ENCODE measurements around the gene MLANA.
"Not testable (repeated sequence)": the region's sequence is repeated elsewhere in the genome, so short reads cannot be mapped to it uniquely, and the experiment has no call there.

The MLANA gene

DNA sequence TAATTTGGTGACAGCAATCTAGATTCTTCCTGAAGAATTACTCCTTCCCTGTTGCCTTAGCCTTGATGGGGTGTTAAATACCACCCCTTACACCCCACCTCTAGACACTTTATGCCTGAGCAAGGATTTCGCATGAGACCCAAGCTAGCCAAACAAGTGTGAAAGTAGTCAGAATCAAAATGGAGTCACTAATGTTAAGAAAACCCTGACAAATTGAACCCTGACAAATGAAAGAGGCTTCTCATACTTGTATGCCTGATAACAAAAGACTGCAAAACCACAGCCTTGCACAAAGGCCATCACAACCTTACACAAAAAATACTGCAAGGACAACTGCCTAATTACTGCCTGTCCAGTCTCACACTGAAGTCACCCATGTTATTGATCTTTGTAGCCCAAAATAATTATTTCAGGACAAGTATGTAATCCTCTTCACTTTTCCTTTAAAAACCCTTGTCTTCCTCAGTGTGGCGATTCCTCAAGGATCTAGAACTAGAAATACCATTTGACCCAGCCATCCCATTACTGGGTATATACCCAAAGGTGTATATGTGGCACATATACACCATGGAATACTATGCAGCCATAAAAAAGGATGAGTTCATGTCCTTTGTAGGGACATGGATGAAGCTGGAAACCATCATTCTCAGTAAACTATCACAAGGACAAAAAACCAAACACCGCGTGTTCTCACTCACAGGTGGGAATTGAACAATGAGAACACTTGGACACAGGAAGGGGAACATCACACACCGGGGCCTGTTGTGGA is 8.3 kb upstream of the MLANA start:
- H3K4me3 Mint-ChIP-seq; H3K36me3 Mint-ChIP-seq; DNase-seq (ENCODE audit: low spot score in 2 of 2); H3K27ac Mint-ChIP-seq; ATAC-seq; H3K4me1 Mint-ChIP-seq; H3K9me3 Mint-ChIP-seq: not testable (repeated sequence)

DNA sequence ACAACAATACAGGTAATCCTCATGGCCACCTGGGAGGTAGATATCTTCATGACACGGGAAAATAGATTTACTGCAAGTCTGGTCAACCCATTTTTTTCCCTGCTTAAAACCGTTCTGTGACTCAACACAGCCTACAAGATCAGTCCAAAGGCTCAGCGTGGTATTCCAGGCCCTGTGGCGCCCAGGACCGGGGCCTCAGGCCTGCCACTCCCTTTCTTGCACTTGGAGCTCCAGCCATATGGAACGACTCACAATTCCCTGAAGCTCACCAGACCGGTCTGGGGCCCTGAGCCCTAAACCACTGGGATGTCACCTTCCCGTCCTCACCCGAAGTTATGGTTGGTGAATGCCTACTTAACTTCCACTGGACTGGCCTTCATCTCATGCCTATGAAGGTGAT is 6.5 kb upstream of the MLANA start:
- no peak for DNase-seq (ENCODE audit: low spot score in 2 of 2)
- H3K36me3 Mint-ChIP-seq = no peaks in the 10 kb centered on the region
- H3K4me3 Mint-ChIP-seq = no peak overlapping the region
- H3K4me1 Mint-ChIP-seq = peaks cover 7% of the 10 kb centered on the region
- peak overlapping the region; percentile 21 for H3K27ac Mint-ChIP-seq
- no peak for ATAC-seq
- H3K9me3 Mint-ChIP-seq = no peaks in the 10 kb centered on the region

DNA sequence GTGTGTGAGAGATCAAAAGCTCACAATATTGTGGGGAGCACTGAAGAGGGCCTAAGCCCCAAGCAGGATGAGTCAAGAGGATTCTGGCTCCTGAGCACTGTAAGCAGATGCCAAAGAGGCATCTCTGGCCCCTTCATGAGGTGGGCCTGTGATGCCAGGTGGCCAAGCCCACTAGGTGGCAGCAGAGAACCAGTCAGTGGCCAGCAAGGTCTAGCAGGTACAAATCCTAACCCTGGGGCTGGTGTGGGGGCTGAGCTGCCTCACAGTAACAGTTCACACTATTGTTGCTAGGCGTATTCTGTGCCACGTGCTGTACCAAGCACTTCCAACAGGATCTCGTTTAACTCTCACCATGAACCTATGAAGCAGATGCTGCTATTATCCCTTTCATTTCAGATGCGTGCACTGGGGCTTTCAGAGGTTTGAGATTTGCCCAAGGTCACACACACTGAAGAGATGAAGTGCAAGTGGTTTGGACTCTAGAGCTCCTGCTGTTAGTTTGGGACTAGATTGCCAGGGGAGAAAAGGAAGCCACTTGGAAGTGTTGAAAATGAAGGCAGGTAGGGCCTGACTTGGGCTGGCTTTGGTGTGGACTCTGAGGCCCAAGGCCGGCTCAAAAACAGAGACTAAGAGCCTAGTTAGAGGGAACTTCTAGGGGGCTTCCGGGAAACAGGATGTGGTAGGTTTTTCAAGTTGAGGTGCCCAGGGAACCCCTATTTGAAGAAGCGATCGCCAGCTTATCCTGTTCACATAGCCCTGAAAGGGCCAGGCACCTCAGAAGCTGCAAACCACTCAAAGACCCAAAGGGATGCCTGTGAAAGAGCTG is 4.4 kb upstream of the MLANA start:
- H3K4me3 Mint-ChIP-seq = no peak overlapping the region
- H3K36me3 Mint-ChIP-seq = no peaks in the 10 kb centered on the region
- H3K27ac Mint-ChIP-seq = peak overlapping the region; percentile 40
- ATAC-seq (peak; percentile 97), DNase-seq (ENCODE audit: low spot score in 2 of 2) (peak; percentile 80 to 92)
- no peaks in the 10 kb centered on the region for H3K9me3 Mint-ChIP-seq
- peaks cover 7% of the 10 kb centered on the region for H3K4me1 Mint-ChIP-seq

DNA sequence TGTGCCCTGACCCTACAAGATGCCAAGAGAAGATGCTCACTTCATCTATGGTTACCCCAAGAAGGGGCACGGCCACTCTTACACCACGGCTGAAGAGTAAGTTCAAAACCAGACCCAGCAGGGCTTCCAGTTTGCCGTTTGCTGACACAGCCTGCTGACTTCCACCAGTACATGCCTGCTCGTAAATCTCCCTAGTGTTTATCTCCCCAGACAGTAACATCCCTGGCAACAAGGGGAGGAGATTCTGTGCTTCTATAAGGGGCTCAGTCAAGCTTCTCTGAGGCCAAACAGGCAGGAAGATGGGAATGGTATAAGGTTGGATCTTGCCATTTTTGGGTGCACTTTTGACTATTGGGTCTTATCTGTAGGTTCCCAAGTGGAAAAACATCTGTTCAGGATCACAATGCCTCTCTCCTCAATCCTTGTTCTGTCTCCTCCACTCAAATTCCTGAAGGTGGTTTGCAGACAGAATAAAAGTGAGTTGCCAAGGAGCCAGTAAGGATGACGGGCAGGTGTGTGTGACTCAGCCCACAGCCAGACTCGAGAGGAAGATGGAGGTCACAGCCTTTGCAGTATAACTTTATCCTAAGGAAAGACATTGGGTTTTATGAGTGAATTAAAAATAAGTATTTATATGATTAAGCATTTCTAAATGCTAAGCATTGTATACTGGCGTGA is 1.9 kb downstream of the MLANA start:
- H3K4me3 Mint-ChIP-seq = no peak overlapping the region
- ATAC-seq (no peak), DNase-seq (ENCODE audit: low spot score in 2 of 2) (no peak)
- peaks cover 7% of the 10 kb centered on the region for H3K4me1 Mint-ChIP-seq
- H3K9me3 Mint-ChIP-seq = no peaks in the 10 kb centered on the region
- no peak overlapping the region for H3K27ac Mint-ChIP-seq
- H3K36me3 Mint-ChIP-seq = no peaks in the 10 kb centered on the region

DNA sequence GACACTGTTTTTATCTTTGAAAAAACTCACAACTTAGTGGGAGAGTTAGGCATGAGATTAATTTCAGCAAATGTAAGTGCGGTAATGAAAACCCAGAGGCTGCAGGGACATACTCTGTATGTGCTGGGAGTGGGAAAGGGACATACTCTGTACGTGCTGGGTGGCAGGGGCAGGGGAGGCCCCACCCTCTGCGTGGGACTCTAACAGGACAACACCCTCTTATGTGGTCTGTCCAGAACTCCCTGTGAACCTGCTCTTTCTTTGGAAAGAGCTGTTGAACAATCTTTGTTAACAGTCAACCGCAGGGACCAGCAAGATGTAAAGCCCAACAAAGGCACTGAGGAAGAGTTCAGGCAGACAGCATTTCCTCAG is 2.4 kb downstream of the MLANA start:
- Mint-ChIP-seq H3K27ac (no peak overlapping the region), H3K9me3 (no peaks in the 10 kb centered on the region), H3K36me3 (no peaks in the 10 kb centered on the region), H3K4me3 (no peak overlapping the region), H3K4me1 (peaks cover 8% of the 10 kb centered on the region)
- no peak for DNase-seq (ENCODE audit: low spot score in 2 of 2)
- no peak for ATAC-seq

DNA sequence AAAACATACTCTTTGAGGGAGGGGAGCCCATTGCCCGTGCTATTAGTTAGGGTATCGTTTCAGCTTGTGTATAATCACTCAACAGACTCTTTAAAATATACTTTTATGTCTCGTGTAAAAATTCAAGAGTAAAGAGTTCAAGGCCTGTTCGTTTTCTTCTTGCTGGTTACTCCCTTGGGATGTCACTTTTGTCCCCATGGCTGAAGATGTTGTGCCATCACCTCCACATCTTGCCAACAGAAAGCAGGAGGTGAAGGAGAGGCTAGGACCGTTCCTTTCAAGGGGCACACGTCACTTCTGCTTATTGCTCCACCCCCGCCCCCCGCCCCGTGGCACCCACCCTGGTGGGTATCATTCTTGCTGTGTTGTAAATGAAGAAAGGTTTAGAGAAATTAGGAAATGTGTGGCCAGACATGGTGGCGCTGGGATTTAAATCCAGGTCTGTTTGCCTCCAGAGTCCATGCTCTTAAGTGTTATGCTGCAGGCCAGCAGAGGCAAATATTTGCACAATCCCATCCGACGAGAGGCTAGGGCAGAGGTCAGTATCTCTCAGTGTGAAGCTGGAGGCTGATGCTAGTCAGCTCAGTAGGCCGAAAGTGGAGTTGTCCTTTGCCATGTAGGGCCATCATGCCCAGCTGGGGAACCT is 3.0 kb downstream of the MLANA start:
- H3K36me3 Mint-ChIP-seq = no peaks in the 10 kb centered on the region
- H3K27ac Mint-ChIP-seq = no peak overlapping the region
- H3K9me3 Mint-ChIP-seq = no peaks in the 10 kb centered on the region
- DNase-seq (ENCODE audit: low spot score in 2 of 2) (no peak), ATAC-seq (no peak)
- H3K4me1 Mint-ChIP-seq = peaks cover 8% of the 10 kb centered on the region
- H3K4me3 Mint-ChIP-seq = no peak overlapping the region

DNA sequence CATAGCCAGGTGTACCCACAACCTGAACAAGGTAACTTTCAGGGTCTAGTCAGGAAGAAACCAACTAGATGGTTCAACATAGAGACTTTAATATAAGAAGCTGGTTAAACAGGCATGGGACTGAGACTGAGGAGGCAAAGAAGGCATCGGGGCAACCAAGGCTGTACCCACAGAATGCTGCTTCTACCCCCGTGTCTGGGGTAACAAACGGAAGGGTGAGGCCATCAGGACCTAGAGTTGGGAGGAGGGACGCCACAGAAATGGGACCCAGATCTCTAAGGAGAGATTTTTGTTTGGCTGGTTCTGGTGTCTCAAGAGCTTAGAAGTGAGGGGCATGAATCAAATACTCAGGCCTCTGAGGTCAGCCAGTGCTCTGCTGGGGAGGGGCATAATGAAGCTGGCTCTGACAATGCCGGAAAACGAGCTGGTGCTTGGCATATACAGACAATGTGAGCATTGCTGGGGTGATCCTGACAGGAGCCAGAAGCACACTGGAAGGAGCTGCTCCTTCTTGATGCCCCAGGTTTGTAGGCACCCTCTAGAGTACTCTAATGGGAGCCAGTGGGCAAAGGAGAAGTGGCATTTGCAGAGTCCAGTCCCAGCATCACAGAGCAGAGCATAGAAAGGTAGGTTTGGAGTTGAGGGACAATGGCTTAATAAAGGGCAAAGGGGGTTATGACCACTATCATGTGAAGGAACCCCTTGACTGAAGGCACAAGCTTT is 3.7 kb downstream of the MLANA start:
- Mint-ChIP-seq H3K36me3 (no peaks in the 10 kb centered on the region), H3K9me3 (no peaks in the 10 kb centered on the region), H3K27ac (no peak overlapping the region), H3K4me3 (no peak overlapping the region), H3K4me1 (peaks cover 8% of the 10 kb centered on the region)
- no peak for DNase-seq (ENCODE audit: low spot score in 2 of 2)
- ATAC-seq = no peak

DNA sequence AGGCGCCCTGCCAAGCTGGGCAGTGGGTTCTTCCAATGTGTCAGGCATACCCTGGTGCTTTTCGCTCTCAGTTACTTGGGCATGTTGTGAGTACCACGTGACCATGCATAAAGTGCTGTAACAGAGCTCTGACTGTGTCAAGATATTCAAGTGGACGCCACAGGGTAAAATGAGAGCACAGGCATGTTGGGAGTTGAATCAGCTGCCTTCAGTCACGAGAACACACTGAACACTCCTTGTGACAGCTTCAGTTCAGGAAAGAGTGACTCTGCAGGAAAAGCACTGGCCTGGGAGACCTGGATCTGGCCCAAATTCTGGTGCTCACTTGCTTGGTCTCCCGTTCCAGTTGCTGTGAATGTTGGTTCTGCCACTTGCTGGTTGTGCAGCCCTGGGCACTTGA is 5.1 kb downstream of the MLANA start:
- Mint-ChIP-seq H3K36me3 (no peaks in the 10 kb centered on the region), H3K4me3 (no peak overlapping the region), H3K4me1 (peaks cover 8% of the 10 kb centered on the region), H3K27ac (no peak overlapping the region), H3K9me3 (no peaks in the 10 kb centered on the region)
- DNase-seq (ENCODE audit: low spot score in 2 of 2) = no peak
- ATAC-seq = no peak

DNA sequence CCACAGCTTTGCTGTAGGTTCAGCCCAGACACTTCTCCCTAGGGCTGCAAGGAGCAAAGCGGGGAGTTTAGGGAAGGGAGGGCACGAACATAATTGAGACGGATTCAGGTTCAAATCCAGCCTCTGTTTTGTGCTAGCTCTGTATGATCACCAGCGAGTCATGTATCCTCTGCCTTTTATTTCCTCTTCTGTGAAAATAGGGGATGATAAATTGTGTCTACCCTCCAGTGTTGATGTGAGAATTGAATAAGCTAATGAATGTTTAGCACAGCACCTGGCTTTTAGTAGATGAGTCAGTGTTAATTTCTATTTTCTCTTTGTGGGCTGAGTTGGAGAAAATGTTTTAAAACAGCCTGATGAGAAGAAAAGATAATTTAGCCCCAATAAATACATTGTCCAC is 6.2 kb downstream of the MLANA start:
- Mint-ChIP-seq H3K4me3 (no peak overlapping the region), H3K9me3 (no peaks in the 10 kb centered on the region), H3K27ac (no peak overlapping the region), H3K4me1 (peaks cover 8% of the 10 kb centered on the region), H3K36me3 (no peaks in the 10 kb centered on the region)
- DNase-seq (ENCODE audit: low spot score in 2 of 2) (no peak), ATAC-seq (no peak)

DNA sequence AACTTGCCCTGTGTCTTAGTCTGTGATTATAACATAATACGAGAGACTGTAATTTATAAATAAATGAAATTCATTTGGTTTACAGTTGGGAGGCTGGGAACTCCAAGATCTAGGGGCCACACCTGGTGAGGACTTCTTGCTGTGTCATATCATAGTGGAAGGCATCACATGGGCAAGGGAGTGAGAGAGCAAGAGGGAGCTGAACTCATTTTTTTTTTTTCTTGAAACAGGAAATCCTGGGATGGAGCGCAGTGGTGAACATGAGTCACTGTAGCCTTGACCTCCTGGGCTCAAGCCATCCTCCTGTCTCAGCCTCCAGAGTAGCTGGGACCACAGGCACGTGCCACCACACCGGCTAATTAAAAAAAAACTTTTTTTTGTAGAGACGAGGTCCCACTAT is 7.2 kb downstream of the MLANA start:
- DNase-seq (ENCODE audit: low spot score in 2 of 2) (no peak), ATAC-seq (no peak)
- Mint-ChIP-seq H3K9me3 (no peaks in the 10 kb centered on the region), H3K27ac (no peak overlapping the region), H3K36me3 (no peaks in the 10 kb centered on the region), H3K4me3 (no peak overlapping the region), H3K4me1 (peaks cover 8% of the 10 kb centered on the region)

DNA sequence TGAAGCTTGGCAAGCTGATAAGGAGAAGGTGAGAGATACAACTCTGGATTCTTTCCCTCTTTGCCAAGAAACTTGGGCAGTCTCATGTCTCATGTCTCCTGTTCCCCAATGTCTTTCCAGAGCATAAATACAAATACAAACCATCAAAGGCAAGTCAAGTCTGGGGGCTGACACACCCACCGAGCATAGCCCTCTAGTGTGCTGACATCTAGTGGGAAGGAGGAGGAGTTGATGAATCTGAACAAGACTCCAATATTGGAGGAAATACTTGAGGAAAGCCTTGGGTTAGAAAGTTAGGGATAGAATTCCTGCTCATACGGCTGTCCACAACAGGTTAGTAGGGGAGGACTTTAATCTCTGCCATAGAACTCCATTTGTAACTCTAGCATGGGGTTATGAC is 8.6 kb downstream of the MLANA start:
- DNase-seq (ENCODE audit: low spot score in 2 of 2) (no peak), ATAC-seq (no peak)
- Mint-ChIP-seq H3K27ac (no peak overlapping the region), H3K9me3 (no peaks in the 10 kb centered on the region), H3K4me3 (no peak overlapping the region), H3K36me3 (peaks cover 4% of the 10 kb centered on the region), H3K4me1 (peaks cover 8% of the 10 kb centered on the region)

DNA sequence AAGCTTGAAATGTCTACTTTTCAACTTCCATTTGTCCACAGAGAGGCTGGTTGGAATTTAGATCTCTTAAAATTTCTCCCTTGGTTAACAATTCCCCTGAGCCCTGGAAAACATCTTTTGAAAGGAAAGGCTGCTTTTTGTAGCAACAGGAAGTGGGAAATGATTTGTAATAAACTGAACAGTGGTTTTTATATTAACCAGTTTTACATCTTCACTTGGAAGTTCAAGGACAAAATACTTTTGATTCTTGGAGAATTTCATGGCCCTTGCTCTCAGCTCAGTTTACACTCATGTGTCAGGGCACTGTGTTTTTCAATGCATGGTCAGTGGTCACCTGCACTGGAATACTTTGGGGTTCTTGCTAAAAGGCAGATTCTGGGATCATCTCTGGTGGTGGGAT is 9.9 kb downstream of the MLANA start:
- ATAC-seq (no peak), DNase-seq (ENCODE audit: low spot score in 2 of 2) (no peak)
- Mint-ChIP-seq H3K4me3 (no peak overlapping the region), H3K9me3 (no peaks in the 10 kb centered on the region), H3K27ac (no peak overlapping the region), H3K36me3 (peaks cover 7% of the 10 kb centered on the region), H3K4me1 (peaks cover 8% of the 10 kb centered on the region)

DNA sequence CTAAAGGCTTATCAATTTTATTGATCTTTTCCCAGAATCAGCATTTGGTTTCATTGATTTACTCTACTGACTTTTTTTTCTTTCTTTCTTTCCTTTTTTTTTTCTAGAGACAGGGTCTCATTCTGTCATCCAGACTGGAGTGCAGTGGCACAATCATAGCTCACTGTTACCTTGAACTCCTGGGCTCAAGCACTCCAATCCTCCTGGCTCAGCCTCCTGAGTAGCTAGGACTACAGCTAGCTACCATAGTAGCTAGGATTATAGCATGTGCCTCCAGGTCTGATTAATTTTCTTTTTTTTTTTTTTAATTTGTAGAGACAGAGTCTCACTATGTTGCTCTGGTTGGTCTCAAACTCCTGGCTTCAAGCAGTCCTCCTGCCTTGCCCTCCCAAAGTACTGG is 11.7 kb downstream of the MLANA start:
- Mint-ChIP-seq H3K27ac (no peak overlapping the region), H3K4me1 (peaks cover 3% of the 10 kb centered on the region), H3K4me3 (no peak overlapping the region), H3K36me3 (peaks cover 15% of the 10 kb centered on the region), H3K9me3 (no peaks in the 10 kb centered on the region)
- ATAC-seq (no peak), DNase-seq (ENCODE audit: low spot score in 2 of 2) (no peak)

DNA sequence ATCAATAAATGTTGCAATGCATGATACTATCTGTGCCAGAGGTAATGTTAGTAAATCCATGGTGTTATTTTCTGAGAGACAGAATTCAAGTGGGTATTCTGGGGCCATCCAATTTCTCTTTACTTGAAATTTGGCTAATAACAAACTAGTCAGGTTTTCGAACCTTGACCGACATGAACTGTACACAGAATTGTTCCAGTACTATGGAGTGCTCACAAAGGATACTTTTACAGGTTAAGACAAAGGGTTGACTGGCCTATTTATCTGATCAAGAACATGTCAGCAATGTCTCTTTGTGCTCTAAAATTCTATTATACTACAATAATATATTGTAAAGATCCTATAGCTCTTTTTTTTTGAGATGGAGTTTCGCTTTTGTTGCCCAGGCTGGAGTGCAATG is 18.2 kb downstream of the MLANA start:
- H3K4me3 Mint-ChIP-seq = no peak overlapping the region
- ATAC-seq = no peak
- peaks cover 15% of the 10 kb centered on the region for H3K4me1 Mint-ChIP-seq
- peaks cover 15% of the 10 kb centered on the region for H3K36me3 Mint-ChIP-seq
- DNase-seq (ENCODE audit: low spot score in 2 of 2) = no peak
- no peak overlapping the region for H3K27ac Mint-ChIP-seq
- no peaks in the 10 kb centered on the region for H3K9me3 Mint-ChIP-seq

DNA sequence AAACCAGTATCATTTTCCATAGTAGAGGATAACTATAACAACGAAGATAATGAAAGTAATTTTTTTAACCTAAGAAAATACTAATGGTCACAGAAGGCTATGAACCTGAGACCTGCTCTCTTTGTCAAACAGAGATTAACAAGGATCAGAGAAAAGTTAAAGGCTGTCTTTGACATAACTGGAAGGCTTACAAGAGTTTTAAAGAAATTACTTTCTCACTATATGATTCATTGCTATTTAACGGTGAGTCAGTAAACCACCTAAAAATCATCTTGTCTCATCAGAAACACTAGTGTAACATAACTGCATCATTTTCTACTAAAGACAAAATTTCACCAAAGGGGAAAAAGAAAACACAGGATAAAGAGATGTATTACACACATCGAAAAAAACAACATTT is 19.3 kb downstream of the MLANA start:
- no peaks in the 10 kb centered on the region for H3K9me3 Mint-ChIP-seq
- peak overlapping the region; percentile 32 for H3K4me3 Mint-ChIP-seq
- DNase-seq (ENCODE audit: low spot score in 2 of 2) (no peak), ATAC-seq (peak; percentile 98)
- H3K27ac Mint-ChIP-seq = peak overlapping the region; percentile 29
- peaks cover 9% of the 10 kb centered on the region for H3K36me3 Mint-ChIP-seq
- H3K4me1 Mint-ChIP-seq = peaks cover 15% of the 10 kb centered on the region

Measured in stimulated activated effector memory CD8-positive, alpha-beta T cell treated with anti-CD3 and anti-CD28 coated beads, Interleukin-12 subunit alpha, Interleukin-12 subunit beta, amount 100 ng/mL, for 72 hours (primary cell).